ENCODE results near the gene KLHL6.
"Not testable (repeated sequence)": the region's sequence is repeated elsewhere in the genome, so short reads cannot be mapped to it uniquely, and the experiment has no call there.

Gene KLHL6

GRCh38 chr3:183443395-183444385 lies 111.8 kb downstream of the KLHL6 start:
- DNase-seq, result no peak

DNA sequence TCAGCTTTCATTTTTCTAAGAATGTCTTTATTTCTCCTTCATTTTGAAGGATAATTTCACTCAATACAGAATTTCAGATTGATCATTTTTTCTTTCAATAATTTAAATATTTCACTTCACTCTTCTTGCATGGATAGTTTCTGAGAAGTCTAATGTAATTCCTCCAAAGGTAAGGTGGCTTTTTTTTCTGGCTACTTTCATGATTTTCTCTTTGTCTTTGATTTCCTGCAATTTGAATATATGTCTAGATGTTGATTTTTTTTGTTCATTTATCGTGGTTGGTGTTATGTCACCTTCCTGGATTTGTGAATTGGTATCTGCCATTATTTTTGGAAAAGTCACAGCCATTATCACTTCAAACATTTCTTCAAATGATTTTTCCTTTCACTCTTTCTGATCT lies 112.5 kb downstream of the KLHL6 start:
- no peak for DNase-seq

DNA sequence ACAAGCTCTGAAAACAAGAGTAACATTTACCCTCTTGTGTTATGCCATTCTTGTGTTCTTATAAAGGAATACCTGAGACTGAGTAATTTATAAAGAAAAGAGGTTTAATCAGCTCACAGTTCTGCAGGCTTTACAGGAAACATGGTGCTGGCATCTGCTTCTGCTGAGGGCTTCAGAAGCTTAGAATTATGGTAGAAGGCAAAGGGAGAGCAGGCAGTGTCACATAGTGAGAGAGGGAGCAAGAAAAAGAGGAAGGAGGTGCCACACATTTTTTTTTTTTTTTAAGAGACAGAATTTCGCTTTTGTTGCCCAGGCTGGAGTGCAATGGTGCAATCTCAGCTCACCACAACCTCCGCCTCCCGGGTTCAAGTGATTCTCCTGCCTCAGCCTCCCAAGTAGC lies 115.0 kb downstream of the KLHL6 start:
- not testable (repeated sequence) for DNase-seq

- no peak for DNase-seq
Measured at GRCh38 chr3:183439515-183439914, 116.0 kb downstream of the KLHL6 start.

DNA sequence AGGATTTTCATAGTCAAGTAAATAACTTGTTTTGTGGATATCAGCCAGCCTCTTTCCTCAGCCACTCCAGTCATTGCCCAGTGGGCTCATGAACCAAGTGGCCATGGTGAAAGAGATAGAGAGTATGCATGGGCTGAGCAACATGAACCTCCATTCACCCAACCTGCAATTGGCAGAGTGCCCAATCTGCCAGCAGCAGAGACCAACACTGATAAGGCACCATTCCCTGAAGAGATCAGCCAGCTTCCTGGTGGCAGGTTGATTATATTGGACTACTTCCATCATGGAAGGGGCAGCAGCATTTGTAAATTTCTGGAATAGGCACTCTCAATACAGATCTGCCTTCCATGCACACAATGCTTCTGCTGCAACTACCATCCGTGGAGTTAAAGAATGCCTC lies 116.8 kb downstream of the KLHL6 start:
- DNase-seq, result peak; percentile 42

DNA sequence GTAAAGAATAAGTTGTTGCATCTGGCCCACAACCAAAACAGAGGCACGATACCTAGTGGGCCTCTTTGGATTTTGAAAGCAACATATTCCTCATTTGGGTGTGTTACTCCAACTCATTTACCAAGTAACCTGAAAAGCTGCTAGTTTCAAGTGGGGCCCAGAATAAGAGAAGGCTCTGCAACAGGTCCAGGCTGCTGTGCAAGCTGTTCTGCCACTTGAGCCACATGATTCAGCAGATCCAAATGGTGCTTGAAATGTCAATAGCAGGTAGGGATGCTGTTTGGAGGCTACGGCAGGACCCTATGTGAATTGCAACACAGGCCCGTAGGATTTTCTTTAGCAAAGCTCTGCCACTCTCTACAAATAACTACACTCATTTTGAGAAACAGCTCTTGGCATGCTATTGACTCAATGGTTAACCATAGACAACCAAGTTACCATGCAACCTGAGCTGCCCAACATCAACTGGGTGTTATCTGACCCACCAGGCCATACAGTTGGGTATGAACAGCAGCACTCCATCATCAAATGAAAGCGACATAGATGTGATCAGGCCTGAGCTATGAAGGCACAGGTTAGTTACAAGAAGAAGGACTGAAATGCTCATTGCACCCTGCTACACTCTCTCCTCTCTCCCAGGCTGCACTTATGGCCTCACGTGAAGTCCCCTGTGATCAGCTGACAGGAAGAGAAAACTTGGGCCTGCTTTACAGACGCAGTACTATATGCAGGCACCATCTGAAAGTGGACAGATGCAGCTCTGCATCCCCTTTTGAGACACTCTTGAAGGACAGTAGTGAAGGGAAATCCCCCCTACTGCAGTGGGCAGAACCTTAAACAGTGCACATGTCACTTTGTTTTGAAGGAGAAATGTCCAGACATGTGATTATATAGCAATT lies 117.6 kb downstream of the KLHL6 start:
- no peak for DNase-seq
